22Rv1 (cell line): ENCODE results near the gene RD3L.

Experiments used
- ZFX ChIP-seq: fragments of 450-650 bp; IDR thresholded peaks from 2 replicates; pipeline ENCODE4 v1.6.1; 2017; ENCODE audit warnings: antibody characterized with exemption, borderline replicate concordance
- TF ChIP-seq, protein P1 (sequence below): fragments of 450-650 bp; IDR thresholded peaks from 2 replicates; pipeline ENCODE4 v1.5.1; 2017; ENCODE audit warnings: mild to moderate bottlenecking

DNA sequence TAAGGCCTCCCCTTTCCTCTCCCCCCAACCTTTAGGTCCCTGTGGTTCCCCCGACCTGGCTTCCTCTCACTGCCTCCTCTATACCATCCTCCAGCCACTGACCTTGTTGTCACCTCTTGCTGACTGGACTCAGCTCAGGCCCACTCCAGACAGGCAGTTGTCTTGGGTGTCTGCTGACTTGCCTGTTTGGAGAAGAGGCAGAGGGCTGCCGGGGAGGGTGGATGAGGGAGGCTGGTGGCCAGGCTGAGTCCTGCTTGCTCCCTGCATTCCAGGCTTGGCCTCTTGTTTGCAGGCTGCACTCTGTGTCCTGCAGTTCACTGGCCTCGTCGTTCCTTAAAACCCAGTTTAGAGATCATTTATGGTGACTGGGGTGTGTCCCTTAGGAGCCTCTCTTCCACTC lies 31.0 kb upstream of the RD3L start:
- TF ChIP-seq, protein P1, sequence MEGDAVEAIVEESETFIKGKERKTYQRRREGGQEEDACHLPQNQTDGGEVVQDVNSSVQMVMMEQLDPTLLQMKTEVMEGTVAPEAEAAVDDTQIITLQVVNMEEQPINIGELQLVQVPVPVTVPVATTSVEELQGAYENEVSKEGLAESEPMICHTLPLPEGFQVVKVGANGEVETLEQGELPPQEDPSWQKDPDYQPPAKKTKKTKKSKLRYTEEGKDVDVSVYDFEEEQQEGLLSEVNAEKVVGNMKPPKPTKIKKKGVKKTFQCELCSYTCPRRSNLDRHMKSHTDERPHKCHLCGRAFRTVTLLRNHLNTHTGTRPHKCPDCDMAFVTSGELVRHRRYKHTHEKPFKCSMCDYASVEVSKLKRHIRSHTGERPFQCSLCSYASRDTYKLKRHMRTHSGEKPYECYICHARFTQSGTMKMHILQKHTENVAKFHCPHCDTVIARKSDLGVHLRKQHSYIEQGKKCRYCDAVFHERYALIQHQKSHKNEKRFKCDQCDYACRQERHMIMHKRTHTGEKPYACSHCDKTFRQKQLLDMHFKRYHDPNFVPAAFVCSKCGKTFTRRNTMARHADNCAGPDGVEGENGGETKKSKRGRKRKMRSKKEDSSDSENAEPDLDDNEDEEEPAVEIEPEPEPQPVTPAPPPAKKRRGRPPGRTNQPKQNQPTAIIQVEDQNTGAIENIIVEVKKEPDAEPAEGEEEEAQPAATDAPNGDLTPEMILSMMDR: no peak
- TF ChIP-seq ZFX: no peak
